Astrocyte of the hippocampus (primary cell): ENCODE results near the gene RIMBP3B.
"Not testable (repeated sequence)": the region's sequence is repeated elsewhere in the genome, so short reads cannot be mapped to it uniquely, and the experiment has no call there.

ENCODE experiments used
- DNase-seq: peaks from one replicate; pipeline ENCODE4 v3.0.0; 2011; ENCODE audit warnings: low read depth, low spot score

The RIMBP3B gene

DNA sequence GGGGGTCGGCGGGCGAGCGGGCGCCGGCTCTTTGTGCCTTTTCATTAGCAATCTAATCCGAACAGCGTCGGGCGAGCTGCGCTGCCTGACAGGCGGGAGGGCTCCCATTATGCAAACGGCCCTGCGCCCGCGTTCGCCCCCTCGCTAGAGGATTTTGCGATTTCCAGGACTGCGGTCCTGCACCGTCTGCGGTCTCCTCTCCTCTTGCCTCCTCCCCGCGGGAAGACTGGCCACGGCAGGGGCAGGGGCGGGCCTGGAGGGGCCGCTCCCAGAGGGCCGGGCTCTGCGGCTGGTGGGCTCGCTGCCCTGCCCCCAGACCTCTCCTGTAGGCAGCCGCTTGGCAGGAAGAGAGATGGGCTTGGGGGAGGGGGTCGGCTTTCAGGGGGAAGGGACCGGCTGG lies 34.3 kb downstream of the RIMBP3B start:
- DNase-seq = not testable (repeated sequence)

DNA sequence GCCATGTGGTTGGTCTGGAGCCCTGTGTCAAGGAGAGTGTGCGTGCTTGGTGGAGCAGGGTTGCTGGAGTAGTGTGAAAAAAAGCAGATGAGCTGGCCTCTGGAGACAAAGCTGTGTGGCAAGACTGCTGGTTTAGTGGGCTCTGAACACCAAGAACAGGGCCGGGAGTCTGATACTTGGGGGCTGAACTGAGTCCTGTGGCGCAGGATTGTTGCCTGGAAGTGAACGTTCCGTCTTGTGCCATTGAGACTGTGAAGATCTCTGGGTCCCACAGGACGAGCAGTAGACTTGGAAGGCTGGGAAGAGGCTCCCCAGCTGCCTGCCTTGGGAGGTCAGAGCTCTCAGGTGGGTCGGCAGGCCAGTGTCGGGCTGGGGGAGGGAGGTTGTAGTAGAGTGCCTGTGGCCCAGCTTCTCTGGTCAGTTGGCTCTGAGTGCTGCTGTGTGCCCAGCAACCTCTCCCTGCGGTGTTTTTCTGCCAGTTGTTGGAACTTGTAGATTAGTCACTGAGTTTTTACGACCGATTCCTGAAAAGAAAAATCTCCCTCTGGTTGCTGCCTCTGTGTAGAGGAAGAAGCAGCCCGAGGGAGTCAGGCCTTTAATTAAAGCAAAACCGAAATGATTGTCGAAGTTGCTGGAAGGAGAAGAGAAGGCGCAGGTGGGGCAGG lies 35.6 kb downstream of the RIMBP3B start:
- DNase-seq = not testable (repeated sequence)

DNA sequence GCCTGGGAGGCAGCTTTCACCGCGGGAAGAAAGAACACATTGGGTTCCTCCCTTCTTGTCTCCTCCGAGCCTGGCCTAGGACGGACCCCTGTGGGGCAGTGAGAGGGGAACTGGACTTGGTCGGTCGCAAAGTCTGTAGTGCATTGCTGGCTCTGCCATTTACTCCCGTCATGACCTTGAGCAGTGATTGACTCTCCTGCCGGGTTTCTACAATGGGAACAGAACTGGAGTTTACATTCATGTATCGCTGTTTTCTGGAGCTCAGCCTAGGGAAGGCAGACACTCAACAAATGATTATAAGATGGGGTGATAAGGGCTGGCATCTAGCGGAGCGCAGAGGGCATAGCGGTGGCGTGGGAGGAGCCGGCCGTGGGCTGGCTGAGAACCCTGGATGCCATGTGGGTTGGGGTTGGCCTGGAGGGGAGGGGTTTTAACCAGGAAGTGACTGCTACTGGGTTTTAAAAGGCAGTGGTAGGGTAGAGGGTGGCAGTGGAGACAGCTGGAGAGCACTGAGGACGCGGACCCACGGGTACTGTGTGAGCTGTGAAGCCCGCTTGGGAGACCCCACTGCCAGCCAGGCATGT lies 36.7 kb downstream of the RIMBP3B start:
- DNase-seq = not testable (repeated sequence)

DNA sequence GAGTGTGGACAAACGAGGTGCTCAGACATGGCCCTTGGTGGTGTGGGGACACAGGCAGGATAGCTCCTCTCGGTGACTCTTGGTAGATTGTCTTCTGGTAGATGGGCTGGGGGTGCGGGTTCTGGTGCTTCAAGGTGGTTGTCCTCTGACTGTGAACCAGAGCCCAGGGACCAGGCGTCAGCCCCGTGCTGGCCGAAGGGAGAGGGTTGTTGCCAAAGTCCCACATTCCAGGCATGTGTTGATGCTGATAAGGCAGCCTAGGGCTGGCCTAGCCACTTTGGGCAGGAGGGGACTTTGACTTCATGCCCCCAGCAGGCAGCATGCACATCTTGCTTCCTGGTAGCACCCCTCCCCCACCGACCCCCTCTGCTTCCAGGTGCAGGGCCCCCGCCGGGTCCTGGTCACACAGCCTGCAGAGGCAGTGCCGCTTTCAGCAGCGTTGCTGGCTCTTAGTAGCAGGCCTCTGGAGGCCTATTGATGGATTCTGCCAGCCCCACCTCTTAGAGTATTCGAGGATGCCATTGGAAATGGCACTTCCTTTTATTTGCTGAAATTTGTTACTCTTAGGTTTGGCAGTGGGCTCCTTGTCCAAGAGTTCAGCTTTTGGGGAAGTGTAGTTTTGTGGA lies 40.6 kb downstream of the RIMBP3B start:
- DNase-seq = not testable (repeated sequence)

DNA sequence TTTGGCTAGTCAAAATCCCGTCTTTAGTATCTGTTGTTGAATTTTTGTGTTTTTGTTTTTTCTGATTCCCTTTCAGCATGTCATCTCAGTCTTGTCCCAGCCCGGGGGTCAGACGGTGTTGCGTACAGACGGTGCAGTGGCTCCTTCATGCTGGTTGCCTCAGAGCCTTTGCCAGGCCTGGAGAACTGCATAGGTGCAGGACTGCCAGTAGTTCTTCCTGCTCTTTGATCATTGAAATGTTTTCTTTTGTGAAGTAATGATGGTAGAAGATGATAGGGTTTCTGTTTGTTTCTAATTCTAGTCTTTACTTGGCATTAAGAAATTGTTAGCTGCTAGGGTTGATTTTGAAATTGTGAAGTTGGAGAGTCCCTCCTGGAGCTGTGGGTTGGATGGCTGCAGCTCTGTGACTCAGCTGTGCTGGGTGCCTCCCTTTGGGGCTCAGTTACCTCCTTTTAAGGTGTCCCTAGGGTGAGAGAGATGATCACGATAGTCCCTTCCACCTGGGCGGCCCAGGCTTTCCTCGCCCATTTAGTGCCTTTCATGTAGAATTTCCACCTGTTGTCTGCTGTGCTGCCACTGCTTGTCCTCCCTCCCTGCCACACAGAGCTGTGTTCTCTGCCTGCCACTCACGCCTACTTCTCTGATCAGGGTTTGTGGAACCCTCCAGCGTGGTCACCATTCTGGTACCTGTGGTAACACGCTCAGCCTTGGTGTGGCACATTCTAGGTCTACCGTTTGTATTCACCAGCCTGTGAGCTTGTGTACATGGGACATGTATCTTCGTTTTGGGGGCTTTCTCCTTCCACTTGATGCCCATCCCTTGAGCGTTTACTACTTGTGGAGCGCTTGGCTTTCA lies 51.1 kb downstream of the RIMBP3B start:
- DNase-seq = not testable (repeated sequence)

DNA sequence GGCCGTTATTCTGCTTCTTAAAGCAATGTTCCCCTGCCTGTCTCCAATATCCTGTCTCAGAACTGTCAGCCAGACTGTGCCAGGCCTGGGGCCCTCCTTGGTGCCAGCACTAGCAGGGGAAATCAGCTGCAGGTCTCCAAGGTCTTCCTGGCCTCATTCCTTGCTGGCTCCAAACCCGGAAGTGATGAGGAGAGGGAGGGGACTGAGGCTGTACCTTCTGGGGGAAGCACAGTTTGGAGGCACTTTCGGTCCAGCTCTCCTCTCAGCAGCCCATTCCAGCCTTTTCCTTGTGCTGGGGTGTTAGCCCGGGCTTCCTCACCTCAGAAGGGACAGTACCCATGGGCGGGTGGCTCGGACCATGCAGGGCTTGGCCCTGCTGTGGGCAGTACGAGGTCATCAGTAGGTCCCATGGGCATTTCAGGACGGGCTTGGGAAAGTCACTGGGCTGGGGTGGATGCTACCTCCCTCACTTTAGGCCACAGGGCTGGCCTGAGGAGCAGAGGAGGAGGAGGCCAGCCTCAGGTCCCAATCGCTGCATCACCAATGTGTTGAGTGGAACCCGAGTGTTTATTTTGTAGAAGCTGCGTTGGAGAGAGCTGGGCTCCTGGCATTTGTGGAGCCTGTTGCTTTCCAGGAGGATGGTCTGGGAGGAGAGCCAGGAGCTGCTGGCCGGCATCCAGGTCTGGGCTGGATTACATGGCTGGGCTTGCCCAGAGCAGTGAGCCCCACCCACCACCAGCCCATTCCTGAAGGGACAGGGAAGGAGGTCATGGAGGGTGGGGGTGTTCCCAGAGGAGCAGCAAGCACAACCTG lies 52.7 kb downstream of the RIMBP3B start:
- not testable (repeated sequence) for DNase-seq

DNA sequence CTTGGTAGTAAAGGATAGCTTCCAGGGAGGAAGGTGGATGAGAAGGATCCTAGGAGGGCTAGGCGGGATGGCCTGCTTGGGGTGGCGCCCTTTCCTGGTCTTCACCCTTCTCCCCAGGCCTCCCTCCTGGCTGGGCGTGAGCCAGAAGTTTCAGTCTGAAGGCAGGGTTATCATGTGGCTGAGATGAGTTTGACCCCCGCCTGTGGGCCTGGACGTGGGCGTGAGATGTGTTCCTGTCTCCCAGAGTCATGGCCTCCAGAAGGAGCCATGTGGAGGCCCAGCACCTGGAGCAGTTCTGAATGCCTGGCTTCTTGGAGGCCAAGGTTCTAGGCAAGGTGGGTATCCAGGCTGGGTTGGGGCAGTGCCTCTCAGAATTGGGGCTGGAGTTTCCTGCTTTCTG lies 54.5 kb downstream of the RIMBP3B start:
- DNase-seq = not testable (repeated sequence)
